Measurements from ENCODE around the gene FIG4.

Gene FIG4

GRCh38 chr6:109772883-109773431 lies 81.9 kb downstream of the FIG4 start:
- Mint-ChIP-seq H3K36me3 (ENCODE audit: insufficient read depth) (peaks cover 5% of the 10 kb centered on the region), H3K9me3 (no peaks in the 10 kb centered on the region), H3K4me3 (no peak overlapping the region), H3K27me3 (no peaks in the 10 kb centered on the region), H3K4me1 (ENCODE audit: low read depth in 2 of 2) (peaks cover 5 to 6% of the 10 kb centered on the region in 2 donors), H3K27ac (no peak overlapping the region)
- ATAC-seq (replicated peaks) (no peak), DNase-seq (no peak)

GRCh38 chr6:109781001-109781400 lies 89.9 kb downstream of the FIG4 start:
- peak overlapping the region in 1 of 2 donors; percentile 38 for H3K27ac Mint-ChIP-seq
- no peak overlapping the region for H3K4me3 Mint-ChIP-seq
- no peaks in the 10 kb centered on the region for H3K36me3 Mint-ChIP-seq (ENCODE audit: insufficient read depth)
- H3K4me1 Mint-ChIP-seq (ENCODE audit: low read depth in 2 of 2), result peaks cover 0 to 1% of the 10 kb centered on the region in 2 donors
- no peaks in the 10 kb centered on the region for H3K27me3 Mint-ChIP-seq
- ATAC-seq (replicated peaks) (no peak), DNase-seq (no peak)
- H3K9me3 Mint-ChIP-seq, result no peaks in the 10 kb centered on the region

GRCh38 chr6:109782491-109782999 lies 91.4 kb downstream of the FIG4 start:
- H3K4me3 Mint-ChIP-seq, result no peak overlapping the region
- no peaks in the 10 kb centered on the region for H3K27me3 Mint-ChIP-seq
- no peak overlapping the region for H3K27ac Mint-ChIP-seq

GRCh38 chr6:109783250-109783986 lies 92.3 kb downstream of the FIG4 start:
- ATAC-seq (replicated peaks), result no peak
- Mint-ChIP-seq H3K4me3 (no peak overlapping the region), H3K4me1 (ENCODE audit: low read depth in 2 of 2) (peaks cover 0 to 1% of the 10 kb centered on the region in 2 donors), H3K9me3 (no peaks in the 10 kb centered on the region), H3K36me3 (ENCODE audit: insufficient read depth) (no peaks in the 10 kb centered on the region), H3K27me3 (no peaks in the 10 kb centered on the region), H3K27ac (no peak overlapping the region)
- no peak for DNase-seq

More at GRCh38 chr6:109782491-109782999, 91.4 kb downstream of the FIG4 start:
- DNase-seq, result no peak
- no peaks in the 10 kb centered on the region for H3K9me3 Mint-ChIP-seq
- H3K4me1 Mint-ChIP-seq (ENCODE audit: low read depth in 2 of 2), result peaks cover 0 to 1% of the 10 kb centered on the region in 2 donors
- ATAC-seq (replicated peaks), result no peak
- H3K36me3 Mint-ChIP-seq (ENCODE audit: insufficient read depth), result no peaks in the 10 kb centered on the region

- no peak for ATAC-seq (replicated peaks)
- DNase-seq, result no peak
- Mint-ChIP-seq H3K9me3 (no peaks in the 10 kb centered on the region), H3K4me1 (ENCODE audit: low read depth in 2 of 2) (peaks cover 0 to 1% of the 10 kb centered on the region in 2 donors), H3K27ac (no peak overlapping the region), H3K27me3 (no peaks in the 10 kb centered on the region), H3K36me3 (ENCODE audit: insufficient read depth) (peaks cover 20% of the 10 kb centered on the region), H3K4me3 (no peak overlapping the region)
These were observed 96.2 kb downstream of the FIG4 start for GRCh38 chr6:109787312-109787711.

GRCh38 chr6:109788687-109789086 lies 97.6 kb downstream of the FIG4 start:
- DNase-seq, result no peak
- peaks cover 0 to 1% of the 10 kb centered on the region in 2 donors for H3K4me1 Mint-ChIP-seq (ENCODE audit: low read depth in 2 of 2)
- H3K4me3 Mint-ChIP-seq, result no peak overlapping the region
- H3K9me3 Mint-ChIP-seq, result no peaks in the 10 kb centered on the region
- H3K36me3 Mint-ChIP-seq (ENCODE audit: insufficient read depth), result peaks cover 20% of the 10 kb centered on the region
- H3K27me3 Mint-ChIP-seq, result no peaks in the 10 kb centered on the region
- ATAC-seq (replicated peaks), result no peak
- no peak overlapping the region for H3K27ac Mint-ChIP-seq

GRCh38 chr6:109790131-109790530 lies 99.0 kb downstream of the FIG4 start:
- H3K27me3 Mint-ChIP-seq, result no peaks in the 10 kb centered on the region
- H3K9me3 Mint-ChIP-seq, result no peaks in the 10 kb centered on the region
- no peak overlapping the region for H3K4me3 Mint-ChIP-seq
- no peaks in the 10 kb centered on the region for H3K4me1 Mint-ChIP-seq (ENCODE audit: low read depth in 2 of 2)
- H3K27ac Mint-ChIP-seq, result no peak overlapping the region
- no peak for ATAC-seq (replicated peaks)
- H3K36me3 Mint-ChIP-seq (ENCODE audit: insufficient read depth), result peaks cover 25% of the 10 kb centered on the region
- DNase-seq, result no peak

GRCh38 chr6:109791301-109791700 lies 100.2 kb downstream of the FIG4 start:
- ATAC-seq (replicated peaks) (no peak), DNase-seq (no peak)
- Mint-ChIP-seq H3K4me1 (ENCODE audit: low read depth in 2 of 2) (no peaks in the 10 kb centered on the region), H3K27me3 (no peaks in the 10 kb centered on the region), H3K9me3 (no peaks in the 10 kb centered on the region), H3K4me3 (no peak overlapping the region), H3K36me3 (ENCODE audit: insufficient read depth) (peaks cover 25% of the 10 kb centered on the region), H3K27ac (no peak overlapping the region)

GRCh38 chr6:109793021-109793420 lies 101.9 kb downstream of the FIG4 start:
- H3K27ac Mint-ChIP-seq, result no peak overlapping the region
- H3K4me1 Mint-ChIP-seq (ENCODE audit: low read depth in 2 of 2), result no peaks in the 10 kb centered on the region
- DNase-seq (no peak), ATAC-seq (replicated peaks) (no peak)
- peaks cover 25% of the 10 kb centered on the region for H3K36me3 Mint-ChIP-seq (ENCODE audit: insufficient read depth)
- no peaks in the 10 kb centered on the region for H3K9me3 Mint-ChIP-seq
- H3K27me3 Mint-ChIP-seq, result no peaks in the 10 kb centered on the region
- no peak overlapping the region for H3K4me3 Mint-ChIP-seq

GRCh38 chr6:109793792-109794191 lies 102.7 kb downstream of the FIG4 start:
- no peak for DNase-seq
- H3K27me3 Mint-ChIP-seq, result no peaks in the 10 kb centered on the region
- H3K4me3 Mint-ChIP-seq, result no peak overlapping the region
- no peak for ATAC-seq (replicated peaks)
- H3K9me3 Mint-ChIP-seq, result no peaks in the 10 kb centered on the region
- H3K4me1 Mint-ChIP-seq (ENCODE audit: low read depth in 2 of 2), result no peaks in the 10 kb centered on the region
- peaks cover 25% of the 10 kb centered on the region for H3K36me3 Mint-ChIP-seq (ENCODE audit: insufficient read depth)
- H3K27ac Mint-ChIP-seq, result no peak overlapping the region

- no peak for ATAC-seq (replicated peaks)
- peaks cover 21% of the 10 kb centered on the region for H3K36me3 Mint-ChIP-seq (ENCODE audit: insufficient read depth)
These were observed 103.3 kb downstream of the FIG4 start for GRCh38 chr6:109794201-109794923.

GRCh38 chr6:109795994-109796555 lies 105.0 kb downstream of the FIG4 start:
- no peak overlapping the region for H3K4me3 Mint-ChIP-seq
- ATAC-seq (replicated peaks) (no peak), DNase-seq (no peak)
- H3K9me3 Mint-ChIP-seq, result no peaks in the 10 kb centered on the region
- H3K27me3 Mint-ChIP-seq, result no peaks in the 10 kb centered on the region
- H3K27ac Mint-ChIP-seq, result no peak overlapping the region
- H3K4me1 Mint-ChIP-seq (ENCODE audit: low read depth in 2 of 2), result no peaks in the 10 kb centered on the region
- peaks cover 18% of the 10 kb centered on the region for H3K36me3 Mint-ChIP-seq (ENCODE audit: insufficient read depth)

More at GRCh38 chr6:109794201-109794923, 103.3 kb downstream of the FIG4 start:
- Mint-ChIP-seq H3K4me3 (no peak overlapping the region), H3K27me3 (no peaks in the 10 kb centered on the region), H3K27ac (peak overlapping the region in 1 of 2 donors; percentile 21), H3K4me1 (ENCODE audit: low read depth in 2 of 2) (no peaks in the 10 kb centered on the region), H3K9me3 (no peaks in the 10 kb centered on the region)
- no peak for DNase-seq

GRCh38 chr6:109799129-109799528 lies 108.0 kb downstream of the FIG4 start:
- H3K27ac Mint-ChIP-seq, result no peak overlapping the region
- H3K4me3 Mint-ChIP-seq, result no peak overlapping the region
- no peaks in the 10 kb centered on the region for H3K27me3 Mint-ChIP-seq
- DNase-seq (no peak), ATAC-seq (replicated peaks) (no peak)
- H3K36me3 Mint-ChIP-seq (ENCODE audit: insufficient read depth), result peaks cover 11% of the 10 kb centered on the region
- no peaks in the 10 kb centered on the region for H3K9me3 Mint-ChIP-seq
- H3K4me1 Mint-ChIP-seq (ENCODE audit: low read depth in 2 of 2), result no peaks in the 10 kb centered on the region

Measured in effector memory CD8-positive, alpha-beta T cell (primary cell).